DMS53 treated with DMSO at 0.1 percent for 48 hours (cell line): ENCODE results near the gene KIF4B.

Experiments
- DNase-seq: peaks from one replicate; lab custom pipeline; 2025; ENCODE audit not compliant: unreplicated experiment; lab: John Stamatoyannopoulos, UW

Gene KIF4B

GRCh38 chr5:155053501-155053900, 39.9 kb downstream of the KIF4B start:
- DNase-seq: no peak

GRCh38 chr5:155056644-155057269, 43.2 kb downstream of the KIF4B start:
- DNase-seq: no peak

- no peak for DNase-seq
Measured at GRCh38 chr5:155057626-155058025, 44.1 kb downstream of the KIF4B start.

GRCh38 chr5:155064580-155064979, 51.0 kb downstream of the KIF4B start:
- no peak for DNase-seq

- no peak for DNase-seq
Measured at GRCh38 chr5:155066886-155067595, 53.5 kb downstream of the KIF4B start.
